Right kidney (tissue), 9 donors: ENCODE results near the gene NKX2-8.

Experiments
- DNase-seq: peaks from one replicate; pipeline ENCODE4 v3.0.0-alpha.2; 2016
- long read RNA-seq, 8 donors: transcript quantifications; one replicate each; lab custom pipeline, GENCODE V29; 2026

Gene NKX2-8
- long read RNA-seq, donor 1, result 0 reads
- long read RNA-seq, donor 2, result 0 reads
- long read RNA-seq, donor 3, result 0 reads
- long read RNA-seq, donor 4, result 0 reads
- long read RNA-seq, donor 5, result 0 reads
- long read RNA-seq, donor 6, result 0 reads
- long read RNA-seq, donor 7, result 0 reads
- long read RNA-seq, donor 8, result 0 reads

GRCh38 chr14:36582011-36582873 lies at the start of gene NKX2-8:
NKX2-8 (minus strand) TSS chr14:36582614; CDS start chr14:36582389, 225 bp downstream.
- no peak for DNase-seq

GRCh38 chr14:36627981-36628380 lies 45.6 kb upstream of the NKX2-8 start:
- DNase-seq, result no peak

GRCh38 chr14:36626151-36626550 lies 43.7 kb upstream of the NKX2-8 start:
- no peak for DNase-seq

GRCh38 chr14:36625436-36625835 lies 43.0 kb upstream of the NKX2-8 start:
- DNase-seq, result no peak

GRCh38 chr14:36625014-36625413 lies 42.6 kb upstream of the NKX2-8 start:
- no peak for DNase-seq

GRCh38 chr14:36619853-36620252 lies 37.4 kb upstream of the NKX2-8 start:
- no peak for DNase-seq

GRCh38 chr14:36619131-36619530 lies 36.7 kb upstream of the NKX2-8 start:
- no peak for DNase-seq

GRCh38 chr14:36618641-36619040 lies 36.2 kb upstream of the NKX2-8 start:
- no peak for DNase-seq

GRCh38 chr14:36617824-36618223 lies 35.4 kb upstream of the NKX2-8 start:
- no peak for DNase-seq

GRCh38 chr14:36605506-36605857 lies 23.1 kb upstream of the NKX2-8 start:
- no peak for DNase-seq

- peak; percentile 40 for DNase-seq
Observed at GRCh38 chr14:36604757-36605505, 22.5 kb upstream of the NKX2-8 start.

- DNase-seq, result no peak
Observed at GRCh38 chr14:36600431-36600830, 18.0 kb upstream of the NKX2-8 start.

- no peak for DNase-seq
Observed at GRCh38 chr14:36591482-36591881, 9.1 kb upstream of the NKX2-8 start.

- DNase-seq, result no peak
Observed at GRCh38 chr14:36588788-36589187, 6.4 kb upstream of the NKX2-8 start.

- no peak for DNase-seq
Observed at GRCh38 chr14:36588119-36588518, 5.7 kb upstream of the NKX2-8 start.

- DNase-seq, result no peak
Observed at GRCh38 chr14:36585100-36585499, 2.7 kb upstream of the NKX2-8 start.

- no peak for DNase-seq
Observed at GRCh38 chr14:36583893-36584811, 1.7 kb upstream of the NKX2-8 start.

- DNase-seq, result peak; percentile 32
Observed at GRCh38 chr14:36583242-36583892, 953 bp upstream of the NKX2-8 start.

GRCh38 chr14:36582874-36583241 lies 444 bp upstream of the NKX2-8 start:
- no peak for DNase-seq

- peak; percentile 78 for DNase-seq
Observed at GRCh38 chr14:36580856-36581831, 1.3 kb downstream of the NKX2-8 start.
